Stimulated activated CD8-positive, alpha-beta memory T cell treated with anti-CD3 and anti-CD28 coated beads, Interleukin-7, amount 100 ng/mL, for 24 hours (primary cell): ENCODE results near the gene TLR9.

Experiments used
- DNase-seq: peaks from one replicate; pipeline ENCODE4 v3.0.0-alpha.2; 2020; ENCODE audit warnings: low read depth

TLR9 gene

DNA sequence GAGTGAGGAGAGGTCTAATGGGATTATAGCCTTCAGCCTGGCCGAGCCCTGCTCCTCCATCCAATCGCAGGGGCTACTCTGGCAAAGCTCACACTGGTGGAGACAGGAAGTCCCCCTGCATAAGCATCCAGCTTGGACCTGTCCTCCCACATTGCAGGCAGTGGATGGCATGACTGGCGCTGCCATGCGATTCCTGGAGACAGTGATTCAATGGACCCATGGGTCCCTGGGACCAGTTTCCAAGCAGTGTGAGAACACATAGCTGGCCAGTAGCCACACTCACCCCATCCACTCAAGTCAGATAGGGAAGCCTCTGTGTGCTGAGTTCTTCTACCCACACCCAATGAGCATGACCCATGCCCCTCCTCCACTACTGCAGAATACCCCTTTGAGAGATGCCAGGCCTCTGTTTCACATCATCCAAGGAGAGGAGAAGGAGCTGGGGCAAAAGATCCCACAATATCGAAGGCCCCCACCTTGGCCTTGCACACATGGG lies 53.1 kb downstream of the TLR9 start:
- no peak for DNase-seq

DNA sequence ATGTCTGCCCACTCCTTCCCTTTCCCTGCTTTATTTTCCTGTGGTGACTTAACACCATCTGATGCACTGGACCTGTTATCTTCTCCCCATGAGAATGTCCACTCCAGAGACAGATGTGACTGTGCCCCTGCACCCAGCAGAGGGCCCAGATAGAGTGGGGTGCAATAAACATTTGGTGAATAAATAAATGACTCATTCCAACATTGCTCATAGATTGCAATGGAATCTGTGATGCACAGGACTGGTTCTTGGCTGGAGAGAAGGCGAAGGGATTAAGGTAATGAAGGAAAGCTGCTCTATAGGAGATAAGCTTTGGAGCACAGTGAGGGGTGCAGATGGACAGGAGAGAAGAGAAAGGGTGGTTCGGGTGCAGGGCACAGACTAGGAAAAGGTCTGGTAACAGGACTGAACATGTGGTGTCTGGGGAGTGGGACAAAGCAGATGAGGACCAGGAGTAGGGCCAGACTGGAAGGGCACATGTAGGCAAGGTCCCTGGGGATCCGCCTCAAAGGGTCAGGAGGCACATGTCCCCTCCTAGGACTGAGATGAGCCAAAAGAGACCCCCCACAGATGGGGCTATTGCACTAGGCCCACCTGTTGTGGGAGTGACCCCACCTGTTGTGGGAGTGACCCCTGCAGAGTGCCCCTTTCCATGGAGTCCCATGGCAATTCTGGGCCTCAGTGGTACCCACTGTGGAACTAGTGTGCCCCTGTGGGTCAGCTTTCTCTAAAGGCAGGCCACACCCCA lies 53.8 kb downstream of the TLR9 start:
- DNase-seq: no peak
